Fibroblast of lung (primary cell): ENCODE measurements around the gene STX12.

Experiments
- CTCF ChIP-seq, 2 donors: IDR thresholded peaks in 1 of 2; conservative IDR thresholded peaks in 1 of 2; 1 replicate in 1 of 2; 2 replicates in 1 of 2; pipeline ENCODE4 v1.5.1; 2011 to 2012; ENCODE audit warnings: low read length in 2 of 2, control low read depth in 1 of 2, inconsistent platforms in 1 of 2, low read depth in 1 of 2, mild to moderate bottlenecking in 1 of 2
- EZH2 ChIP-seq: IDR thresholded peaks from 2 replicates; pipeline ENCODE4 v1.5.1; 2012; ENCODE audit warnings: low read length, control low read depth, mild to moderate bottlenecking; ENCODE audit errors: missing control alignments

GRCh38 chr1:27774654-27775053 is 1.6 kb downstream of the STX12 start:
- TF ChIP-seq CTCF (conservative IDR thresholded peaks at IDR 0.05 in 1 of 2, IDR thresholded peaks at IDR 0.05 in 1 of 2; ENCODE audit: low read depth in 1 of 2, low read length in 2 of 2) (no peak), EZH2 (no peak)
